HepG2 (cell line): ENCODE results near the gene TBC1D10A. TPM values are rescaled to one million over a fixed set of nuclear protein-coding genes. Genes with fewer than 3 reads are reported as not detected.

Source experiments
- ATF7-NPFF ChIP-seq: sonication (generic); formaldehyde crosslinking; IDR thresholded peaks from 2 replicates; pipeline ENCODE4 v1.8.1; 2023; ENCODE audit warnings: mild to moderate bottlenecking, low read depth, missing genetic modification reagents, moderate library complexity
- CBX1 ChIP-seq: IDR thresholded peaks from one replicate; pipeline ENCODE4 v1.6.1; 2016; ENCODE audit warnings: antibody characterized with exemption, low read depth
- DMAP1 ChIP-seq: IDR thresholded peaks from 2 replicates; pipeline ENCODE4 v1.6.1; 2016
- DRAP1 ChIP-seq: IDR thresholded peaks from 2 replicates; pipeline ENCODE4 v1.6.1; 2016; ENCODE audit warnings: missing genetic modification reagents, missing compliant biosample characterization
- GABPA ChIP-seq, 2 experiments: IDR thresholded peaks; 2 replicates each; pipeline ENCODE4 v1.6.1; 2011 to 2016; ENCODE audit warnings: low read depth in 2 of 2, low read length in 1 of 2, missing biosample characterization in 1 of 2, missing genetic modification characterization in 1 of 2
- KDM5B ChIP-seq: sonication (generic); formaldehyde crosslinking; IDR thresholded peaks from 2 replicates; pipeline ENCODE4 v1.4.0; 2020; ENCODE audit warnings: missing genetic modification reagents, mild to moderate bottlenecking, borderline replicate concordance
- MEIS1 ChIP-seq: sonication (generic); formaldehyde crosslinking; IDR thresholded peaks from 2 replicates; pipeline ENCODE4 v1.9.0; 2021; ENCODE audit warnings: mild to moderate bottlenecking, missing genetic modification reagents, moderate library complexity, borderline replicate concordance
- MZF1 ChIP-seq: sonication (generic); formaldehyde crosslinking; IDR thresholded peaks from 2 replicates; pipeline ENCODE4 v1.8.1; 2023; ENCODE audit warnings: mild to moderate bottlenecking, missing genetic modification reagents, borderline replicate concordance
- NFIC ChIP-seq: IDR thresholded peaks from 2 replicates; pipeline ENCODE4 v1.6.1; 2012; ENCODE audit warnings: mild to moderate bottlenecking, low read length, inconsistent platforms
- PAXIP1 ChIP-seq: sonication (generic); formaldehyde crosslinking; conservative IDR thresholded peaks from 2 replicates; pipeline ENCODE4 v1.4.0; 2020; ENCODE audit warnings: mild to moderate bottlenecking, missing genetic modification reagents, moderate library complexity
- U2AF1 ChIP-seq: fragments of 200-400 bp; formaldehyde crosslinking; optimal IDR thresholded peaks from 2 replicates; pipeline ENCODE3; 2017; ENCODE audit warnings: mild to moderate bottlenecking, low read depth, low read length
- ZNF235 ChIP-seq: sonication (generic); formaldehyde crosslinking; IDR thresholded peaks from 2 replicates; pipeline ENCODE4 v1.8.1; 2023; ENCODE audit warnings: mild to moderate bottlenecking, missing genetic modification reagents, borderline replicate concordance
- ZNF256 ChIP-seq: sonication (generic); formaldehyde crosslinking; conservative IDR thresholded peaks from 2 replicates; pipeline ENCODE4 v1.4.0; 2020; ENCODE audit warnings: missing genetic modification reagents
- ZNF44 ChIP-seq: sonication (generic); formaldehyde crosslinking; IDR thresholded peaks from 2 replicates; pipeline ENCODE4 v1.5.1; 2020; ENCODE audit warnings: mild to moderate bottlenecking, missing genetic modification reagents
- ZNF547 ChIP-seq: sonication (generic); formaldehyde crosslinking; IDR thresholded peaks from 2 replicates; pipeline ENCODE4 v1.5.1; 2020; ENCODE audit warnings: mild to moderate bottlenecking, missing genetic modification reagents
- polyA plus RNA-seq, 8 experiments: library from polyadenylated mRNA; depleted of rRNA in 3 of 8; stranded (reverse) in 7 of 8; unstranded in 1 of 8; fragments of >200 nt; fragmentation: Illumina TruSeq in 4 of 8; extraction: Trizol in 4 of 8; gene quantifications; 2 replicates each; pipeline versions ENCODE4 v1.2.1 to v1.2.3, GENCODE V29; 2011 to 2016; ENCODE audit warnings: low read depth in 4 of 8, missing spikeins in 1 of 8, mixed read lengths in 1 of 8; ENCODE audit not compliant: insufficient read depth in 1 of 8
- total RNA-seq, 5 experiments: library from RNA; depleted of rRNA; stranded (reverse); fragments of >200 nt; fragmentation: Illumina TruSeq; extraction: Trizol; gene quantifications; 2 replicates each; pipeline ENCODE4 v1.2.3, GENCODE V29; 2016; ENCODE audit warnings: low read depth in 1 of 5
- TF ChIP-seq, protein P1 (sequence below): sonication (generic); formaldehyde crosslinking; IDR thresholded peaks from 2 replicates; pipeline ENCODE4 v1.5.0; 2020; ENCODE audit warnings: mild to moderate bottlenecking, missing genetic modification reagents, borderline replicate concordance

TBC1D10A gene
- total and polyA plus RNA-seq, 2 of the 13 experiments (the other 11 are each of a cell fraction or from before 2014, with no cell fraction given) = 4.2 to 4.9 TPM

DNA sequence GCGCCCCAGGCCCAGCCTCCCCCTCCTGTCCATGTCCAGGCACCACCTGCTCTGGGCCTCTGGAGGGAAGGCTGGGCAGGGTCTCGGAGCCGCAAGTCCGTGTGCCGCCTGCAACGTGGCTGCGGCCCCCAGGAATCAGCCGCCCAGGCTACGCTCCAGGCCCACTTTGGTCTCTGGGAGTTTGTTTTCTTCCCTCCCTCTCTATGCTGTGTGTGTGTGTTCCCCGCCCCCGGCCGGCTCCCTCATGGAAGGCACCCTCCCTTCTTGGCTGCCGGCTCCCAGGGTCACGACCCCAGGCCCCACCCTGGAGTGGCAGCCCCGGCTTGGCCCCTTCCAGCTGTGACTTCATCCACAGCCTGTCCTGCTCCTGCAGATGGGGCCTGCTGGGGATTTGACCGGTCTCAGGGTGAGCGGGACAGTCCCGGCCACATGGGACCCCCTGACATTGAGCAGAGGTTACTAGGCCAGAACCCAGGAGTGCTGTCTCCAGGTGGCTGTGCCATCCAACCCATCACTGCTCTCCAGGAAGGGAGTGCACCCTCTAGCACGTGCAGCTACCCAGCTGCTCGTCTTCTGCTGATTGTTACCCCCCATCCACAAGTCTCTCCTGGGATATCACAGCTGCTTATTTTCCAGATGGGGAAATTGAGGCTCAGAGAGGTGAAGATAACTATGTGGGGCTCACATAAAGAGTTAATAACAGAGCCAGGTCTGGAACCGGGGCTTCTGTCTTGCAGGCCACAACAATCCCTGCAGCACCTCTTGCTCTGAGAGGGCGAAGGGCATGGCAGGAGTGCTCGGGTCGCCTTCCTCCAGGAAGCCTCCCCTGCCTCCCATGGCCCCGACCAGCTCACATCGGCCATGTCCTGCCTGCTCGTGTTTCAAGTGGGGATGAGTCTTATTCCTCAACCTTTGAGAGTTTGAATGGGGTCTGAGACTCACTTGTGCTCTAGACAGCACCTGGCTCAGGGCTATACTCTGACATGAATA lies 77.4 kb downstream of the TBC1D10A start (continued):
- no peak for TF ChIP-seq GABPA (IDR thresholded peaks at IDR 0.05; ENCODE audit: low read depth, low read length)
- 0 out of 2 replicates have a peak, but pooled peaks have one; percentile 12 for TF ChIP-seq GABPA (CRISPR knock-in tag; IDR thresholded peaks at IDR 0.05; ENCODE audit: low read depth)
- no peak; the same call in 1 of the 2 replicates for TF ChIP-seq DRAP1
- peak; percentile 79; the same call in 1 of the 2 replicates for TF ChIP-seq MEIS1
- no peak for TF ChIP-seq ZNF256 (CRISPR knock-in tag)
- no peak for TF ChIP-seq KDM5B (CRISPR knock-in tag)
- TF ChIP-seq CBX1 = no peak
- peak; percentile 34; the same call in 1 of the 2 replicates for TF ChIP-seq DMAP1
- no peak for TF ChIP-seq NFIC
- TF ChIP-seq ZNF235 (CRISPR knock-in tag) = no peak
- no peak for TF ChIP-seq ZNF547
- no peak for TF ChIP-seq PAXIP1 (CRISPR knock-in tag)
- TF ChIP-seq, protein P1, sequence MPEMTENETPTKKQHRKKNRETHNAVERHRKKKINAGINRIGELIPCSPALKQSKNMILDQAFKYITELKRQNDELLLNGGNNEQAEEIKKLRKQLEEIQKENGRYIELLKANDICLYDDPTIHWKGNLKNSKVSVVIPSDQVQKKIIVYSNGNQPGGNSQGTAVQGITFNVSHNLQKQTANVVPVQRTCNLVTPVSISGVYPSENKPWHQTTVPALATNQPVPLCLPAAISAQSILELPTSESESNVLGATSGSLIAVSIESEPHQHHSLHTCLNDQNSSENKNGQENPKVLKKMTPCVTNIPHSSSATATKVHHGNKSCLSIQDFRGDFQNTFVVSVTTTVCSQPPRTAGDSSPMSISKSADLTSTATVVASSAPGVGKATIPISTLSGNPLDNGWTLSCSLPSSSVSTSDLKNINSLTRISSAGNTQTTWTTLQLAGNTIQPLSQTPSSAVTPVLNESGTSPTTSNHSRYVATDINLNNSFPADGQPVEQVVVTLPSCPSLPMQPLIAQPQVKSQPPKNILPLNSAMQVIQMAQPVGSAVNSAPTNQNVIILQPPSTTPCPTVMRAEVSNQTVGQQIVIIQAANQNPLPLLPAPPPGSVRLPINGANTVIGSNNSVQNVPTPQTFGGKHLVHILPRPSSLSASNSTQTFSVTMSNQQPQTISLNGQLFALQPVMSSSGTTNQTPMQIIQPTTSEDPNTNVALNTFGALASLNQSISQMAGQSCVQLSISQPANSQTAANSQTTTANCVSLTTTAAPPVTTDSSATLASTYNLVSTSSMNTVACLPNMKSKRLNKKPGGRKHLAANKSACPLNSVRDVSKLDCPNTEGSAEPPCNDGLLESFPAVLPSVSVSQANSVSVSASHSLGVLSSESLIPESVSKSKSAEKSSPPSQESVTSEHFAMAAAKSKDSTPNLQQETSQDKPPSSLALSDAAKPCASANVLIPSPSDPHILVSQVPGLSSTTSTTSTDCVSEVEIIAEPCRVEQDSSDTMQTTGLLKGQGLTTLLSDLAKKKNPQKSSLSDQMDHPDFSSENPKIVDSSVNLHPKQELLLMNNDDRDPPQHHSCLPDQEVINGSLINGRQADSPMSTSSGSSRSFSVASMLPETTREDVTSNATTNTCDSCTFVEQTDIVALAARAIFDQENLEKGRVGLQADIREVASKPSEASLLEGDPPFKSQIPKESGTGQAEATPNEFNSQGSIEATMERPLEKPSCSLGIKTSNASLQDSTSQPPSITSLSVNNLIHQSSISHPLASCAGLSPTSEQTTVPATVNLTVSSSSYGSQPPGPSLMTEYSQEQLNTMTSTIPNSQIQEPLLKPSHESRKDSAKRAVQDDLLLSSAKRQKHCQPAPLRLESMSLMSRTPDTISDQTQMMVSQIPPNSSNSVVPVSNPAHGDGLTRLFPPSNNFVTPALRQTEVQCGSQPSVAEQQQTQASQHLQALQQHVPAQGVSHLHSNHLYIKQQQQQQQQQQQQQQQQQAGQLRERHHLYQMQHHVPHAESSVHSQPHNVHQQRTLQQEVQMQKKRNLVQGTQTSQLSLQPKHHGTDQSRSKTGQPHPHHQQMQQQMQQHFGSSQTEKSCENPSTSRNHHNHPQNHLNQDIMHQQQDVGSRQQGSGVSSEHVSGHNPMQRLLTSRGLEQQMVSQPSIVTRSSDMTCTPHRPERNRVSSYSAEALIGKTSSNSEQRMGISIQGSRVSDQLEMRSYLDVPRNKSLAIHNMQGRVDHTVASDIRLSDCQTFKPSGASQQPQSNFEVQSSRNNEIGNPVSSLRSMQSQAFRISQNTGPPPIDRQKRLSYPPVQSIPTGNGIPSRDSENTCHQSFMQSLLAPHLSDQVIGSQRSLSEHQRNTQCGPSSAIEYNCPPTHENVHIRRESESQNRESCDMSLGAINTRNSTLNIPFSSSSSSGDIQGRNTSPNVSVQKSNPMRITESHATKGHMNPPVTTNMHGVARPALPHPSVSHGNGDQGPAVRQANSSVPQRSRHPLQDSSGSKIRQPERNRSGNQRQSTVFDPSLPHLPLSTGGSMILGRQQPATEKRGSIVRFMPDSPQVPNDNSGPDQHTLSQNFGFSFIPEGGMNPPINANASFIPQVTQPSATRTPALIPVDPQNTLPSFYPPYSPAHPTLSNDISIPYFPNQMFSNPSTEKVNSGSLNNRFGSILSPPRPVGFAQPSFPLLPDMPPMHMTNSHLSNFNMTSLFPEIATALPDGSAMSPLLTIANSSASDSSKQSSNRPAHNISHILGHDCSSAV (CRISPR knock-in tag) = no peak
- TF ChIP-seq MZF1 (CRISPR knock-in tag) = no peak
- no peak for TF ChIP-seq ATF7-NPFF
- TF ChIP-seq ZNF44 = no peak
- TF ChIP-seq U2AF1 = peak; percentile 23
